A549 (cell line): ENCODE results near the gene TRIM50. TPM values are rescaled to one million over a fixed set of nuclear protein-coding genes. Genes with fewer than 3 reads are reported as not detected.
A peak's percentile ranks its signal among the peaks of the same experiment; 100 is the strongest.
"Not testable (repeated sequence)": the region's sequence is repeated elsewhere in the genome, so short reads cannot be mapped to it uniquely, and the experiment has no call there.

ENCODE experiments used
- ATAC-seq, 2 experiments: fragments of 200-7000 bp in 1 of 2; fragments of >200 bp in 1 of 2; cut with Nextera tagmentation in 1 of 2; cut with Tn5 transposase in 1 of 2; 3 replicates each; pipeline versions ENCODE4 v1.8.0 to v1.9.1; 2018 to 2020; ENCODE audit warnings: mild to moderate bottlenecking in 1 of 2, moderate library complexity in 1 of 2
- CTCF ChIA-PET: fragments of 300-600 bp; sonication (Branson Sonifier 250); formaldehyde crosslinking; extraction: SDS; loops from one replicate; lab custom pipeline; 2021; ENCODE audit warnings: antibody characterized with exemption, inconsistent platforms; lab: Yijun Ruan, JAX
- POLR2A ChIA-PET: fragments of 350-600 bp; formaldehyde crosslinking; extraction: SDS; loops from one replicate; lab custom pipeline; 2021; ENCODE audit warnings: antibody characterized with exemption, inconsistent platforms; lab: Yijun Ruan, JAX
- DNase-seq, 2 experiments: peaks; one replicate each; pipeline versions ENCODE4 v3.0.0 to v3.0.0-alpha.2; 2011 to 2016; ENCODE audit warnings: low read depth in 1 of 2, low spot score in 1 of 2
- FAIRE-seq: peaks from 2 replicates; lab custom pipeline; 2011; peaks lifted over from hg19 to GRCh38; lab: Jason Lieb, UNC
- H3K27ac ChIP-seq, 2 experiments: fragments of >200 bp; sonication (Bioruptor Twin); formaldehyde crosslinking; 3 replicates each; pipeline ENCODE4 v1.5.1; 2016 to 2017
- H3K4me1 ChIP-seq: fragments of >200 bp; sonication (Bioruptor Twin); formaldehyde crosslinking; 3 replicates; pipeline ENCODE4 v1.6.1; 2016
- H3K4me2 ChIP-seq: fragments of >200 bp; sonication (Bioruptor Twin); formaldehyde crosslinking; 3 replicates; pipeline ENCODE4 v1.6.1; 2016
- H3K4me3 ChIP-seq: fragments of >200 bp; sonication (Bioruptor Twin); formaldehyde crosslinking; 3 replicates; pipeline ENCODE4 v1.5.1; 2016
- H3K9me3 ChIP-seq: fragments of >200 bp; sonication (Bioruptor Twin); formaldehyde crosslinking; 3 replicates; pipeline ENCODE4 v1.6.1; 2016
- WGBS: methylation state at CpG from one replicate; pipeline ENCODE4 v1.1.6; 2017; ENCODE audit errors: missing lambda C conversion rate; 5-methylcytosine and 5-hydroxymethylcytosine counted together
- polyA plus RNA-seq, 4 experiments: library from polyadenylated mRNA; depleted of rRNA in 3 of 4; stranded (reverse); fragments of >200 nt; fragmentation: RNase III in 1 of 4; extraction: RNeasy Plus Mini Kit Qiagen cat#74134 plus additional on column Dnase treatment in 1 of 4; gene quantifications; 2 replicates in 3 of 4; 3 replicates in 1 of 4; pipeline ENCODE4 v1.2.3, GENCODE V29; 2011 to 2017
- small RNA-seq, 6 experiments: library from RNA; depleted of rRNA; stranded (forward); fragments of <200 nt; gene quantifications; one replicate each; pipeline ENCODE3, GENCODE V24; 2012

TRIM50 gene
- polyA plus RNA-seq, 2 of the 4 experiments (the other 2 are of a cell fraction): not detected

GRCh38 chr7:73277210-73277609, 50.7 kb downstream of the TRIM50 start:
- WGBS: 10% methylated on average over 1 of the region's 5 CpGs
- not testable (repeated sequence) for H3K9me3 ChIP-seq

DNA sequence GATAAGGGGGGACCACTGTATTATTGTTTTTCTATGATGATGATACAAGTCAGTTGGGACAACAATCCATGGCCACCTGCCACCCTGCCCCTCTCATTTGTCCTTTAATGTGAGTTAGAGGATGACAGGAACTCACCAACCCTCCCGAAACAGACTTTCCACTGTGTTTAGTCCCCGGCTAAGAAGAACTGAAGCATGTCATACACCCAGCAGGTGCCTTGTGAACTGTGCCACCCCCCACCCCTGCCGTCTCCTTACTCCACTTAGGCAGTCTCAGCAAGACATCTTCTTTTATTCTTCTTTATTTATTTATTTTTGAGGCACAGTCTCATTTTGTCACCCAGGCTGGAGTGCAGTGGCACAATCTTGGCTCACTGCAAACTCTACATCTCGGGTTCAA, 60.1 kb downstream of the TRIM50 start:
- DNase-seq, POLR2A ChIA-PET, H3K9me3 ChIP-seq, H3K4me2 ChIP-seq, ATAC-seq, FAIRE-seq, CTCF ChIA-PET, H3K4me3 ChIP-seq, H3K4me1 ChIP-seq: not testable (repeated sequence)
- 85% methylated on average over 4 of the region's 4 CpGs for WGBS
- peak overlapping the region in 1 of 2 experiments; percentile 25; a peak in 1 of 6 replicates for H3K27ac ChIP-seq

More at GRCh38 chr7:73277210-73277609, 50.7 kb downstream of the TRIM50 start:
- H3K4me2 ChIP-seq, H3K27ac ChIP-seq, CTCF ChIA-PET, H3K4me3 ChIP-seq, POLR2A ChIA-PET, DNase-seq, H3K4me1 ChIP-seq, FAIRE-seq: not testable (repeated sequence)
- ATAC-seq: peak in 1 of 2 experiments; percentile 69; a peak in 4 of 6 replicates

GRCh38 chr7:73266719-73267368, 61.0 kb downstream of the TRIM50 start:
- H3K27ac ChIP-seq, POLR2A ChIA-PET, CTCF ChIA-PET, H3K4me1 ChIP-seq, H3K4me2 ChIP-seq, DNase-seq, H3K9me3 ChIP-seq, H3K4me3 ChIP-seq, FAIRE-seq: not testable (repeated sequence)
- ATAC-seq: peak; percentile 97 to 99
- no CpG with 5 or more reads among the region's 22 CpGs for WGBS

Small RNAs within 50 kb of the gene (small RNA-seq; reads per million reads assigned to genes)
- gene RNU6-1080P: 0 reads per million in 6 experiments

Other genes with a start within 250 kb of the TRIM50 start
- not detected in 2 replicates for gene SPDYE9, start 242.0 kb downstream of the TRIM50 start, polyA plus RNA-seq (2011; rRNA removed)
- gene SPDYE9, start 242.0 kb downstream of the TRIM50 start, polyA plus RNA-seq (2017; fragmentation: RNase III; extraction: RNeasy Plus Mini Kit Qiagen cat#74134 plus additional on column Dnase treatment): not detected in 3 replicates
- 34.2 and 38.9 TPM in 2 replicates for gene NSUN5, start 19.3 kb downstream of the TRIM50 start, polyA plus RNA-seq (2011; rRNA removed)
- 38.3 to 39.0 TPM (median 38.4 TPM) in 3 replicates for gene NSUN5, start 19.3 kb downstream of the TRIM50 start, polyA plus RNA-seq (2017; fragmentation: RNase III; extraction: RNeasy Plus Mini Kit Qiagen cat#74134 plus additional on column Dnase treatment)
- 0.04 TPM in 1 of 2 replicates, not detected in the other for gene FKBP6, start 79 bp upstream of the TRIM50 start, polyA plus RNA-seq (2011; rRNA removed)
- not detected in 3 replicates for gene FKBP6, start 79 bp upstream of the TRIM50 start, polyA plus RNA-seq (2017; fragmentation: RNase III; extraction: RNeasy Plus Mini Kit Qiagen cat#74134 plus additional on column Dnase treatment)
- 0.57 and 0.78 TPM in 2 replicates for gene FZD9, start 105.7 kb upstream of the TRIM50 start, polyA plus RNA-seq (2011; rRNA removed)
- 0.81 to 1.3 TPM (median 1.2 TPM) in 3 replicates for gene FZD9, start 105.7 kb upstream of the TRIM50 start, polyA plus RNA-seq (2017; fragmentation: RNase III; extraction: RNeasy Plus Mini Kit Qiagen cat#74134 plus additional on column Dnase treatment)
- 54.8 and 59.0 TPM in 2 replicates for gene BAZ1B, start 194.2 kb upstream of the TRIM50 start, polyA plus RNA-seq (2011; rRNA removed)
- gene BAZ1B, start 194.2 kb upstream of the TRIM50 start, polyA plus RNA-seq (2017; fragmentation: RNase III; extraction: RNeasy Plus Mini Kit Qiagen cat#74134 plus additional on column Dnase treatment): 63.0 to 67.5 TPM (median 66.8 TPM) in 3 replicates
- gene BCL7B, start 229.6 kb upstream of the TRIM50 start, polyA plus RNA-seq (2011; rRNA removed): 58.8 and 62.5 TPM in 2 replicates
- gene BCL7B, start 229.6 kb upstream of the TRIM50 start, polyA plus RNA-seq (2017; fragmentation: RNase III; extraction: RNeasy Plus Mini Kit Qiagen cat#74134 plus additional on column Dnase treatment): 48.8 to 52.3 TPM (median 51.7 TPM) in 3 replicates